DMS 273 (cell line): ENCODE results near the gene SPINT1.

ENCODE experiments used
- DNase-seq: peaks from one replicate; lab custom pipeline; 2025; ENCODE audit not compliant: unreplicated experiment; lab: John Stamatoyannopoulos, UW

The SPINT1 gene

GRCh38 chr15:40829115-40829514, 14.7 kb upstream of the SPINT1 start:
- no peak for DNase-seq

DNA sequence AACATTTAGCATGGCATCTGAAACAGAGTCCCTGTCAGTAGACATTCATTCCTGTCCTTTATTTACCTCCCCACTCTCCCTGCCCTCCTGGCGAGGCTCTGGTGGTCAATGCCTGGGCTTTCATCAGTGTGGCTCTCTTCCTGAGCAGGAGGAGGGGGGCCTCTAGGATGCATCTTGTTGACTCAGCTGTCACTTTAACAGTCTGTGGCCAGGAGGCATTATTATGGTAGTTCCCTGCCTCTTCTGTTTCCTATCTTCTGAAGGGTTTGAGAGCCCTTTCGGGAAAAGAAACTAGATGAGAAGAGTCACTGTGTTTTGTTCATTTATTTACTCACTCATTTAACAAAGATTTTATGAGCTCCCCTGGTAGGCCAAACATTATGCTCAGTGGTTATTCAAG, 13.0 kb upstream of the SPINT1 start:
- no peak for DNase-seq

- DNase-seq: no peak
Observed at GRCh38 chr15:40831861-40832260, 12.0 kb upstream of the SPINT1 start.

DNA sequence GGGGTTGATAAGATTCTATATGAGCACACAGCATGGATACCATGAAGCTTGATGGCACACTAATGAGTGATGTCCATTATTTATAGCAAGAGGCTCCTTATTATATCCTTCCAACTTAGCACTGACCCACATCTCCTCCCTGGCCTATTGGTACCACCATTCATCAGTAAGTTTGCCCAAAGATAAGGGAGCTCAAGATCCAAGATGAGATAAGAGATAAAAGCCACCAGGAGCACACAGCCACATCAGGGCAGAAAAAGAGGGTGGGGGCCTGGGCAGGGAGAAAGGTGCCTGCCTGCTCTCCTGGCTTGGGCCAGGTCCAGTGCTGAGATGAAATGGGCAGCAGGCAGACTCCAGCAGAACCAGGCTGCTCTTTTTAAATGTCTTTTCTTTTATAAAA, 10.9 kb upstream of the SPINT1 start:
- DNase-seq: no peak

GRCh38 chr15:40836020-40836419, 7.8 kb upstream of the SPINT1 start:
- DNase-seq: no peak

- DNase-seq: no peak
Observed at GRCh38 chr15:40838756-40839155, 5.1 kb upstream of the SPINT1 start.

- DNase-seq: no peak
Observed at GRCh38 chr15:40841741-40842140, 2.1 kb upstream of the SPINT1 start.

- DNase-seq: peak; percentile 13
Observed at GRCh38 chr15:40843261-40843884, 475 bp upstream of the SPINT1 start.

GRCh38 chr15:40844696-40845030, 815 bp downstream of the SPINT1 start:
- DNase-seq: peak; percentile 29

DNA sequence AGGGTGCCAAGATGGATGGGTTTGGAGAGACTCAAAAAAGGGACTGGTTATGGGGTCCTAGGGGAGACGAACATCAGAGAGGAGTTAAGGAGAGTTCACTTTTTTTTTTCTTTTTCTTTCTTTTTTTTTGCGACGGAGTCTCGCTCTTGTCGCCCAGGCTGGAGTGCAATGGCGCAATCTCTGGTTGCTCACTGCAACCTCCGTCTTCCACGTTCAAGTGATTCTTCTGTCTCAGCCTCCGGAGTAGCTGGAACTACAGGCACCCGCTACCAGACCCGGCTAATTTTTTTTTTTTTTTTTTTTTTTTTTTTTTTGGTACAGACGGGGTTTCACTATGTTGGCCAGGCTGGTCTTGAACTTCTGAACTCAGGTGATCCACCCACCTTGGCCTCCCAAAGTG, 1.2 kb downstream of the SPINT1 start:
- DNase-seq: no peak

GRCh38 chr15:40845511-40846284, 1.9 kb downstream of the SPINT1 start:
- DNase-seq: no peak

GRCh38 chr15:40846841-40847222, 3.0 kb downstream of the SPINT1 start:
- DNase-seq: no peak

DNA sequence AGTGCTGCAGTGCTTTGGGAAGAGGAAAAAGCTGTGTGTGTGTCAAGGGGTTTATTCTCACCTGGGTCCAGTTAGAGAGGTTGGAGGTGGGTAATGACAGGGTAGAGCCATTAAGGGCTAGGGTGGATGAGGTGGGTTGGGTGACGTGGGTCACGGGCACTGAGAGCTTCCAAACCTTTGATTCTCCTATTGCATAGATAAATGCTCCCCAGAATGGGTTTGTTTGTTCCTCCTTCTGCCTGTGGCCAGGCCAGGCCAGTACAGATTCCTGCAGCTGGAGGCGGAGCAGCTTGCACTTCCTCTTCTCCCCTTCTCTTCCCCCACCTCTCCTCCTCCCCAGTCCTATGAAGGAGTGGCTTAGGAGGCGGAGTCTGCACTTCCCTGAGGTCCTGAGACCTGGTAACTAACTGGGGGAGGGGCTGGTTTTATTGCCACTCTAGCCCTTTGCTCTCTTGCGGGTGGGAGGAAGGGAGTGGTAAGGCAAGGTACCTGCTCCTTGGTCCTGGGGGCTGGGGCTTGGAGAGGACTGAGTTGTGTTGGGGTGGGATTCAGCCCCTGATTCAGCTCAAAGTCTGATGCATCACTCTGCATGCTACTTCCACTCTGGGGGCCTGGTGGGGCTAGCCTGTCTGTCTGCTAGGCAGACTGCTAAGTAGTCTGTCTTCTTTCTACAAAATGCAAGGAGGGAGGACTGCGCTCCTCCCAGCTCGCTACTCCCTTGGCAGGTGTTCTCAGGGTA, 3.5 kb downstream of the SPINT1 start:
- DNase-seq: peak; percentile 54

DNA sequence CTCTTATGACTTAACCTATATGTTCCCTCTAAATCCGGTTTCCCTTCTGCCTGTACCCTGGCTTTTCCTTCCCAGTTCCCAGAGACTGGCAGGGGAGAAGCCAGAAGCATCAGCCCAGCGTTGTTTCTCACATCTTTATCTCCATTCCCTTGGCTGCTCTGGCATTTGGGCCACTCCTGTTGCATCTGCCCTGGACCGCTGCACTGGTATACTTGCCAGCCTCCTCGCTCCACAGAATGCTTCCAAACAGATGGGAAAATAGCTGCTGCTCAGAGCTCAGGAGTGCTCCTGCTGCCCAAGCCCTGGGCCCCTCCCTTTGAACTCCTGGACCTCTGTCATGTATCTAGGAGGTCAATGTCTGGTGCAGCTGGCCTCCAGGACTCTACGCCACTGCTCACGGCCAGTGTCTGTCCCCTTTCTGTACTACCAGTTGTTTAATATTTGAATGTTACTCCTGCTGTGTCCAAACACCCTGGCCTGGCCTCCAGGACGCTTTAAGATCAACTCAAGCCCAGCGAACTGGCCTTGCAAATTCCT, 6.8 kb downstream of the SPINT1 start:
- peak; percentile 36 for DNase-seq

GRCh38 chr15:40852529-40852928, 8.7 kb downstream of the SPINT1 start:
- DNase-seq: no peak

DNA sequence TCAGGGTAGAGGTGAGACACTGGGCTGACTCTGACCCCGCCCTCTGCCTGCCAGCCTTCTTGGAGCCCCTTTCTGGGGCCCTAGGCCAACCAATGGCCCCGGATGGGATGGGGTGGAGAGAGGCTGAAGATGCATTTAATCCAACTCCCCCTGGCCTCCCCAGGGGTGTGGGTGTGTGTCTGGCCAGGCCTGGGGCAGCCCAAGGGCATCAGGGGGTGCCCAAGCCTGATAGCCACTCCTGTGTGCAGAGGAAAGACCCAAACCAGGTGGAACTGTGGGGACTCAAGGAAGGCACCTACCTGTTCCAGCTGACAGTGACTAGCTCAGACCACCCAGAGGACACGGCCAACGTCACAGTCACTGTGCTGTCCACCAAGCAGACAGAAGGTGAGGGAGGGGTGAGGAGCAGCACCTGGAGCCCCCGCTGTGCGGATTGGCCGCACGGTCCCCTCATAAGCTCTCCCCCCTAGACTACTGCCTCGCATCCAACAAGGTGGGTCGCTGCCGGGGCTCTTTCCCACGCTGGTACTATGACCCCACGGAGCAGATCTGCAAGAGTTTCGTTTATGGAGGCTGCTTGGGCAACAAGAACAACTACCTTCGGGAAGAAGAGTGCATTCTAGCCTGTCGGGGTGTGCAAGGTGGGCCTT, 9.5 kb downstream of the SPINT1 start:
- DNase-seq: no peak

DNA sequence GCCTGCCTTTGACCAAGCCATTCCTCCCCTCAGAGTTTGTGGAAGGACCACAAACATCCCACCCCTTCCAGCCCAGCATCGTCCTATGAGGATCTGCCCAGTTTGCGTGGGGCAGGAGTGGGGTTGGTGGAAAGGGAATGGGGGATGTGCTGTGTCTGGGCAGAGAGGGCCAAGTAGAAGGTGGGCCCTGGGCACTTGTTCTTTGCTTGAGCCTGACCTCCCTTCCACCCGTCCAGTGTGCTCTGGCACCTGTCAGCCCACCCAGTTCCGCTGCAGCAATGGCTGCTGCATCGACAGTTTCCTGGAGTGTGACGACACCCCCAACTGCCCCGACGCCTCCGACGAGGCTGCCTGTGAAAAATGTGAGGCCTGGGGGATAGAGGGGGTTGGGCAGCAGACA, 10.3 kb downstream of the SPINT1 start:
- DNase-seq: no peak

- DNase-seq: no peak
Observed at GRCh38 chr15:40855706-40856234, 11.9 kb downstream of the SPINT1 start.

DNA sequence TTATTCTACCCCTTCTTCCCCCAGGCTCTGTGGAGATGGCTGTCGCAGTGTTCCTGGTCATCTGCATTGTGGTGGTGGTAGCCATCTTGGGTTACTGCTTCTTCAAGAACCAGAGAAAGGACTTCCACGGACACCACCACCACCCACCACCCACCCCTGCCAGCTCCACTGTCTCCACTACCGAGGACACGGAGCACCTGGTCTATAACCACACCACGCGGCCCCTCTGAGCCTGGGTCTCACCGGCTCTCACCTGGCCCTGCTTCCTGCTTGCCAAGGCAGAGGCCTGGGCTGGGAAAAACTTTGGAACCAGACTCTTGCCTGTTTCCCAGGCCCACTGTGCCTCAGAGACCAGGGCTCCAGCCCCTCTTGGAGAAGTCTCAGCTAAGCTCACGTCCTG, 12.9 kb downstream of the SPINT1 start:
- DNase-seq: no peak

DNA sequence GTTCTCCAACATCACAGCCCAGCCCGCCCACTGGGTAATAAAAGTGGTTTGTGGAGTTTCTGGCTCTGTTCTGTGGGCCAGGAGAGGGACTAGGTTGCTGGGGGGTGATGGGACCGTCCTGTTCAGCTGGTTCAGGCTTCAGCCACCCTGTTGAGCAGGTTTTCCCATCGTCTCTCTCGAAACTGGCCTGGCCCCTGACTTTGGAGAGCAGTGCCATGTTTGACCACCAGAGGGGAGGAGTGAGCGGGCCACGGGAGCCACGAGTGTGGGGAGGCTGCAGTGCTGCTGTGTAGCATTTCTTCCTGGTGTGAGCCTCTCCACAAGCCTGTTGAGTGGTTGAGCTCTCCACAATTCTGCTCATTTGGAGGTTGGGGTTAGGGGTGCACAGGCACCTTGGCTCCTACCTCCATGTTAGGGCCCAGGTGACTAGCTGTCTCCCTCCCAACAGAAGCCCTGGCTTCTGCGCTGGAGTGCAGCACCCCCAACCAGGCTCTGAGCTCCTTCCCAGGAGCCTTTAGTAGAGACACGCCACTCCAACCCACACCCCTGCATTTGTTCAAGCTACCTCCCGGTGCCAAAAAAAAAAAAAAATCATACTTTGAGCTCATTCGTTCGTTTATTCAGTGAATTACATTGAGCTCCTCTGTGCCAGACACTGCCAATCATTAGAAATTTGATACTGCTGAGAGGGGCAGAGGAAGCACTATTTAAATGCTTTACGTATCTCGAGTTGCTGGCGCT, 13.9 kb downstream of the SPINT1 start:
- DNase-seq: peak; percentile 79

GRCh38 chr15:40858706-40859105, 14.9 kb downstream of the SPINT1 start:
- DNase-seq: no peak
